NCI-H2081 treated with DMSO at 0.1 percent for 48 hours (cell line): ENCODE data around the gene SIGLEC8.

Source experiments
- DNase-seq: peaks from one replicate; lab custom pipeline; 2025; lab: John Stamatoyannopoulos, UW

Gene SIGLEC8

DNA sequence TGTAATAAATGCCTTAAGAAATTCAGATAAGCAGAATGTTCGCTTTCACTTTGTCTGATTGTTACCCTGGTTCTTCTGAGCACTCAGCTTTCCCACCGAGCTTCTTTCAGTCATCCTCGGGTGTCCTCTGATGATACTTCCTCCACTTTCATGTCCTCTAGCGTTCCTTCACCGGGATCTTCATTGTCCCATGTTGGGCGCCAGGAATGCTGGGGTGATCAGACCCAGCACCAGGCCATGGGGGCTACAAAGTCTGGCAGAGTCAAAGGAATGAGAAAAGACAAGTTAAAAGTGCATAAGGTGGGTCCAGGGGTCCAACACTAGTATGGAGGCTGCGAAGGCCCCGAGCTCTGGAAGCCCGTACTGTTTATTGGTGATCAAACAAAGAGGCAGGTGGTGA is 56.1 kb downstream of the SIGLEC8 start:
- DNase-seq = no peak
